GM19099 (cell line): ENCODE measurements around the gene OR8S1.

ENCODE experiments used
- POLR2A ChIP-seq: IDR thresholded peaks from 3 replicates; pipeline ENCODE4 v1.6.1; 2011; ENCODE audit warnings: low read depth; ENCODE audit not compliant: insufficient read length; ENCODE audit errors: extremely low read depth

Gene OR8S1, protein sequence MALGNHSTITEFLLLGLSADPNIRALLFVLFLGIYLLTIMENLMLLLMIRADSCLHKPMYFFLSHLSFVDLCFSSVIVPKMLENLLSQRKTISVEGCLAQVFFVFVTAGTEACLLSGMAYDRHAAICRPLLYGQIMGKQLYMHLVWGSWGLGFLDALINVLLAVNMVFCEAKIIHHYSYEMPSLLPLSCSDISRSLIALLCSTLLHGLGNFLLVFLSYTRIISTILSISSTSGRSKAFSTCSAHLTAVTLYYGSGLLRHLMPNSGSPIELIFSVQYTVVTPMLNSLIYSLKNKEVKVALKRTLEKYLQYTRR

DNA sequence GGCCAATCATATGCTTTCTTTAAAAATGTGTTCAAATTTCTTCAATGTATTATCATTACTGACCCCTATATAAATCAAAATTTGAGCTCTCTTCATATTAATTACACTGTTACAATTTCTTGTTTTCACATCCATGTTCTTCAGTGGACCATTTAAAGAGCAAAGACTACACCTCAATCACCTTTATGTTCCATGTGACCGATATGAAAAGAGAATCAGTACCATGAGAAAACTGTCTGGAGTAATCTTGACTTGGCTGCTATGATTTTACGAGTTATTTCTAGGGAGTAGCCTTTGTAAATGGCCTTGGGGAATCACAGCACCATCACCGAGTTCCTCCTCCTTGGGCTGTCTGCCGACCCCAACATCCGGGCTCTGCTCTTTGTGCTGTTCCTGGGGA lies at the start of gene OR8S1:
Gene OR8S1, plus strand, starts transcription at position 301 of the 400 bp plus-strand sequence. Its CDS starts 0 bp downstream, at position 301.
- TF ChIP-seq POLR2A: no peak

DNA sequence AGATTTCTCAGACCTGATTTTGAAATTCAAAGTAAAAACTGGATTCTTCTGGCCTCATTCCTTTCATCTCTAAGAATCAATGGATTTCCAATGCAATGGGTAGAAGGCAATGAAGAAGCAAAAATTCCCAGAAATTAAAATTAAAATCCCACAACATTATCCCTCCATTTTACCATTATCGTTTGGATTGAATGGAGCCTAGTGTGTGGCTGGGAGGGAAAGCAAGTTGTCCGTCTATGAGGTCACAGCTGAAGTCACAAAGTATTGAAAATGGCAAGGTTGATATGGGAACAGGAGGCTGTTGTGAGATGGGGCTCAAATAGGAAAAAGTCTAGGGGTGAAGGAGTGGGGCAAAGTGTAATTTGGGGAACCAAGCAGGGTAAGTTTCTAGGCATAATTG lies 43.2 kb upstream of the OR8S1 start, which contains the start of gene C12orf54:
Gene C12orf54, plus strand, starts transcription at position 301 of the 400 bp plus-strand sequence. CDS start 799 bp downstream, outside the sequence.
- TF ChIP-seq POLR2A: no peak

DNA sequence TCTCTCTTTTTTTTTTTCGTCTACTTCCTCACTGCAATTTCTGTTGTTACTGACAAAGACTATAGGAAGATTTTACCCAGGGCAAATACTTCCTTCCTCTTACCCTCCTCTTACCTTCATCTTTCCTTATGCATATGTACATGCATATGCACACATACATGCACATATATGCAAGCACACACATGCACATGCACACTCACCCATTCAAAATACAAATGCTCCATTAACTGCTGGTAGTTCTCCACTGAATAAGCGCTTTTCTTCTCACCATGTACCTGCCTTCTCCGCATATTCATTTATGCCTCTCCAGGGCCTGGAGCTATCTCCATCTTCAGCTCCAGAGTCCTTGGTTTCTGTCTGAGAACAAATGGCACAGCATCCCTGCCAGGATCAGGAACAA lies 42.5 kb upstream of the OR8S1 start:
- TF ChIP-seq POLR2A: no peak

DNA sequence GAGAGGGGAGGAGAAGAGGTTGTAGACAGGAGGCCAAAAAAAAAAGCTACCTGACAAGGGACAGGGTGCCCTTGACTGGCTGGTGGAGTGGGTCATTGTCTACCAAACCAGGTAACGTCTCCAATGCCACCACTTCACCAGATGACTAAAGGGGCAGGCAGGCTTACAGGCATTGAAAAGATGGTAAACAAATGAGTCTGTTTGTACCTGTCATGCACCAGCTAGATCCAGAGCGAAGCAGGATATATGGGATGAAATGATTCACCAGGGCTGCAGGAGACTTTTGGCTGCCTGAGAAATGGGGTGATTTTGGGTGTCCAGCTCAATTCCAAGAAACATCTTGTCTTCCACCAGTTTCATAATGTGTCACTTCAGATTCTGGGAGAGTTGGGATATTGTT lies 39.2 kb upstream of the OR8S1 start:
- TF ChIP-seq POLR2A: no peak

DNA sequence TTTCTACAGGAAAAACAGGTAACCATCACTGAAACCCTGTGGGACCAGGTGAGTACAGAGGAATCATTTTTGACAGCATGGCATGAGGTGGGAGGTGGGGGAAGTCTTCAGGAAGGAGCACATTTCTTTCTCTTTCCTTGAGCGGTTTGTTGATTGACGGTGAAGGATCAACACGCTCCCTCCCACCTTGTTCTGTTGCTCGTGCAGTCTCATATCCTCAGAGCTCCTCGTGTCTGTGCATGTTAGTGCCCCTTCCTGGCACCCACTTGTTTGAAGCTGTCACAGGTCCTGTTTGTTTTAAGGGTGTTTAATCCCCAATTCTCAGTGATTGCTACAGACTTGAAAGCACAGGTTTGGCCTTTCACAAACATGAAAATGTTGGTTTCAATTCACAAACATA lies 38.8 kb upstream of the OR8S1 start:
- no peak for TF ChIP-seq POLR2A

DNA sequence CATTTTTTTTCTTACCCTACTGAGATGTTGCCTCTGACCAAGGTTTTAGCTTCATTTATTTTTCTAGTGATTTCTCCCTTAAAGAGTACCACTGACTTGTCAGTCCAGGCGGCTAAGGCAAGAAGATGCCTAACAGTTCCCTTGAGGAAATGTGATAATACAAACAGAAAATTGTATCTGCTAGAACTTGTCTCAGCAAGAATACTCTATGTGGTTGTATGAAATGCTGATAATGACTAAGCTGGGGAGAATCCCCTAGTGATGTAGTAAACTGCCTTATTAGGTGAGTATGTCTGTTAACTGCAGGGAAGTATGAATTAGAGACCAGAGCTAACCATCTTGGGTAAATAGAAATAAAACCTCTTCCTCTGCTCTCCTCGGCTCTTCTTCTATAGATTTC lies 36.4 kb upstream of the OR8S1 start:
- TF ChIP-seq POLR2A: no peak

DNA sequence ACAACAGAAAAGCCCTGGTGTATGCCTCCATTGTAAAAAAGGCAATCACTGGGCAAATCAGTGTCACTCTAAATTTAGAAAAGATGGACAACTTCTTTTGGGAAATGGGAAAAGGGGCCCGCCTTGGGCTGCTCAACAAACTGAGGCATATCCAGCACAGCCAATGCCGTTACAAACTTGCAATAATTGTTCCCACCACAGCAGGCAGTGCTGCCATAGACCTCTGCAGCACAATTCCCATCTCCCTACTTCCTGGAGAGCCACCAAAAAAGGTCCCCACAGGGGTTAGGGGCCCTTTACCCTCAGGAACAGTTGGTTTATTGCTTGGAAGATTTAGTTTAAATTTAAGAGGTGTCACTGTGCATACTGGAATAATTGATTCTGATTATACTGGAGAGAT lies 16.4 kb upstream of the OR8S1 start:
- no peak for TF ChIP-seq POLR2A

DNA sequence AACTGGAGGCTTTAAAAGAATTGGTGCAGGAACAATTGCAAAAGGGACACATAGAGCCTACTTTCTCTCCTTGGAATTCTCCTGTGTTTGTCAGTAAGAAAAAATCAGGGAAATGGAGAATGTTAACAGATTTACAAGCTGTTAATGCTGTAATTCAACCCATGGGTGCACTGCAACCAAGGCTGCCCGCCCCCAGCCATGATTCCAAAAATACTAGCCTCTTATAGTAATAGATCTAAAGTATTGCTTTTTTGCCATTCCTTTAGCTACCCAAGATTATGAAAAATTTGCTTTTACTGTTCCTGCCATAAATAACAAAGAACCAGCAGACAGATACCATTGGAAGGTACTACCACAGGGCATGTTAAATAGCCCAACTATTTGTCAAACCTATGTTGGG lies 15.3 kb upstream of the OR8S1 start:
- TF ChIP-seq POLR2A: no peak

DNA sequence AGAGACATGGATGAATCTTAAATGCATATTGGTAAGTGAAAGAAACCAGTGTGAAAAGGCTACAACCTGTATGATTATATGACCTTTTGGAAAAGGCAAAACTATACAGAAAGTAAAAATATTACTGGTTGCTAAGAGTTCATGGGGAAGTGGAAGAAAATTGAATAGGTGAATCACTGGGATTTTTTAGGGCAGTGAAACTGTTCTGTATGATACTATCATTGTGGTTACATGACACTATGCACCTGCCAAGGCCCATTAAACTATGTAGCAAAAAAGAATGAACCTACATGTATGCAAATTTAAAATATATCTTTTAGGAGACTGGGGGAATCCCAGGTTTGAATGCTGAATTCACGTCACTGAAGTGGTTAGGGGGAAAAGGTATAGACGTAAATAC lies 12.6 kb upstream of the OR8S1 start:
- no peak for TF ChIP-seq POLR2A

DNA sequence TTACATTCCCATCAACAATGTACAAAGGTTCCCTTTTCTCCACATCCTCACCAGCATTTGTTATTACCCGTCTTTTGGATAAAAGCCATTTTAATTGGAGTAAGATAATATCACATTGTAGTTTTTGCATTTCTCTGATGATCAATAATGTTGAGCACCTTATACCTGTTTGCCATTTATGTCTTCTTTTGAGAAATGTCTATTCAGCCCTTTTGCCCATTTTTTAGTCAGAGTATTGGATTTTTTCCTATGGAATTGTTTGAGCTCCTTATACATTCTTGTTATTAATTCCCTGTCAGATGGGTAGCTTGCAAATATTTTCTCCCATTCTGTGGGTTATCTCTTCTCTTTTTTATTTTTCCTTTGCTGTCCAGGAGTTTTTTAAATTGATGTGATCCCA lies 10.7 kb upstream of the OR8S1 start:
- TF ChIP-seq POLR2A: no peak

DNA sequence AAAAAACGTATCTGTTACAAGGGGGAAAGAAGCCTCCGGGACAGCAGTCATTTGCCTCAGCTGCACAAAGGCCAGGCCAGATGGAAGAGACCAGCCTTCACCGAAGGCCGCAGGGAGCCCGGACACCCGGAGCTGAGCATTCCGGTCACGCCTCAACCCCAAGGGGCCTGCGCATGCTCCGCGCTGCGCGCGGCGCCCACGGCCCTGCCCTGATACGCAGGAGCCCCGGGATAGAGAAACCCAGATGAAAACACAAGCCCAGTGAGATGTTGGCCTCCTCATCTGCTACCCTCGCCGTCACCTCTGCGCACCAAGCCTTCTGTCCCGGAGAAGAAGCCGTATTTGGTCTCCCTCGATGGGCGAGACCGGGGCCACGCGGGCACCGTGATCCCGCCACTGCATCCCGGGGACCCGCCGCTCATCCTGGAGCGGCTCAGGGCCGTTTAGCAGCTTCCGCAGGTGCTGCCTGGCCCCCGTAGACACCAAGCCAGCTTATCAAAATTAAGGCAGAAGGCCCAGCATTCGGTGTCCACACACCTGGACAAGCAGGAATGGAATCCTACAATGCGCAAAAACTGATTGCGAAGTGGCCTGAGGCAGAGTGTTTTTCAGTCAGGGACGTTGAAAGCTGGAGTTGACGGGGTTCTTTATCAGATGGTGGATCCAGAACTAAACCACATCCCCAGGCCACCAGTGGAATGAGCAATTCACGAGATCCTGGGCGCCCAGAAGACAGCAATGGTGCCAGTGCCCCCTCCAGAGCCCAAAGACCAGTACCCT lies 2.6 kb downstream of the OR8S1 start:
- no peak for TF ChIP-seq POLR2A

DNA sequence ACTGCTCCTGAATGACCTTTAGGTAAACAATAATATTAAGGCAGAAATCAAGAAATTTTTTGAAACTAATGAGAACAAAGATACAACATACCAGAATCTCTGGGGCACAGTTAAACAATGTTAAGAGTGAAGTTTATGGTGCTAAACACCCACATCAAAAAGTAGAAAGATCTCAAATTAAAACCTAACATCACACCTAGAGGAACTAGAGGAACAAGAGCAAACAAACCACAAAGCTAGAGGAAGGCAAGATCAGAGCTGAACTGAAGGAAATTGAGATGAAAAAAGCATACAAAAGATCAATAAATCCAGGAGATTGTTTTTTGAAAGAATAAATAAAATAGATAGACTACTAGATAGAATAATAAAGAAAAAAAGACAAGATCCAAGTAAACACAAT lies 7.2 kb downstream of the OR8S1 start:
- no peak for TF ChIP-seq POLR2A

DNA sequence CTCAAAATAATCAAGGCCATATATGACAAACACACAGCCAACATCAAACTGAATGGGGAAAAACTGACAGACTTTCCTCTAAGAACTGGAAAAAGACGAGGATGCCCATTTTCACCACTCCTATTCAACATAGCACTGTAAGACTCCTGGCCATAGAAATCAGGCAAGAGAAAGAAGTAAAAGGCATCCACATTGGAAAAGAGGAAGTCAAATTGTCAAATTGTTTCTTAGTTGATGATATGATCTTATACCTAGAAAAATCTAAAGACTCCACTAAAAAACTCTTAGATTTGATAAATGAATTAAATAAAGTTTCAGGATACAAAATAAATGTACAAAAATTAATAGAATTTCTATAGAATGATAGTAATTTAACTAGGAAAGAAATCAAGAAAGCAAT lies 11.2 kb downstream of the OR8S1 start:
- no peak for TF ChIP-seq POLR2A

DNA sequence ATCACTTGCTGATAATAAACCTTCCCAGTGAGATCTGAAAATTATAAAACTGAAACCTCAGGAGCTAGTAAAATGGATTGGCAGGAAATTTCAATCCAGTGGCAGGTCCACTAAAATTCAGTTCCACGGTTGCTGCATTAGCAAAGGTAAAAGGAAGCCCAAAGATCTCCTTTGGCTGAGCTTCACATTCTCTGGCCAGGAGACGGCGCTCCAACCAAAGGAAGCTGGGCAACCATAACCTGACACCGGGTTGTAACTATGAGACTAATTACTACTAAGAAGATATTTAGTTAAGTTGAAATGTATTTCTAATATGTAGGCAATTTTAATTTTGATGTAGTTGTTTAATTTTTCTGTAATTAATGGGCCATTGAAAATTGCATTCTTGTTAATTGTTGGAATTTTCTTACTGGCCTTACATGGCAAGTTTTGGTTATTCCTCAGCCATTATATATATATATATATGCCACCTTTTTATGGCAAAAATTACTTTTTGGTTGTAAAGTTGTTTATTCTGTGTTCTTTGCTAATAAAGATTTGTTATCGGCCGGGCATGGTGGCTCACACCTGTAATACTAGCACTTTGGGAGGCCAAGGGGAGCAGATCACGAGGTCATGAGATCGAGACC lies 17.0 kb downstream of the OR8S1 start:
- no peak for TF ChIP-seq POLR2A

DNA sequence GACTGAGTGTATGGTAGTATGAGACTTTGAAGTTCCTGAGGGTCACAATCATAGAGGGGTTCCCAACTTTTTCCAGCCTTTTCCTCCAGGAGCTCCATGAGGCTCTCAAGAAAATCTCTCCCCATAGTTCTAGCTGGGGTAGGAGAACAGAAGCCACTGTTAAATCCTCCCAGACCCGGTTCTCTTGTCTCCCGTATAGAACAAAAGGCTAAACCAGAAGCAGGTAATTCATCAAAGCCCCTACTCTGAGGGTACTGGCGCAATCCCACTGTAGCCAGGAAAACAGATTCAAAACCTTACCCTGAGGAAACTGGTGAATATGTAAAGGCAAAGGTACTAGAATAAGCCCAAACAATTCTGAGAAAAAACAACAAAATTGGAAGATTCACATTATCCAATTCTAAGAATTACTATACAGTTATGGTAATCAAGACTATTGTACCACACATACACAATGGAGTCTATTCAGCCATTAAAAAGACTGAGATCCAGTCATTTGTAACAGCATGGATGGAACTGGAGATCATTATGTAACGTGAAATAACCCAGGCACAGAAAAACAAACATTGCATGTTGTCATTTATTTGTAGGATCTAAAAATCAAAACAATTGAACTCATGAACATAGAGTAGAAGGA lies 20.5 kb downstream of the OR8S1 start:
- TF ChIP-seq POLR2A: no peak
